NCI-H146 (cell line): ENCODE data around the gene ZBTB43.

Experiments used
- DNase-seq: peaks from one replicate; lab custom pipeline; 2025; lab: John Stamatoyannopoulos, UW

Gene ZBTB43

DNA sequence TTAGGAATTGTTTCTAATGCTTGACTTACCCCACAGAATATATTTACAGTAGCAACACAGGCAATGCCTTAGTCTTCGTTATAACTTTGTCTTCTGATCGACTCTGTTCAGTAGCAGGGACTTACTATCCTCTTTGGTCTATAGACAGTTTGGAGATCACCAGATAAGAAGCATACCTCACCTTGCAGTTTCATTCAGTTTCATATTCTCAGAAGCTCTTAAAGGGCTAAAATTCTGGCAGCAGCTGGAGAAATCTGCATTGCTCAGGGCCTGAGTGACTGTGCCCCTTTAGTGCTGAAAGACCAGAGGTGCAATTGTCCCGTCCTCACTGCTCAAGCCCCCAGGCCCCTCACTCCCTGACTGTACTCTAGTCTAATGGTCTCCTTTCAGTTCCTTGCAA is 26.0 kb downstream of the ZBTB43 start:
- no peak for DNase-seq

DNA sequence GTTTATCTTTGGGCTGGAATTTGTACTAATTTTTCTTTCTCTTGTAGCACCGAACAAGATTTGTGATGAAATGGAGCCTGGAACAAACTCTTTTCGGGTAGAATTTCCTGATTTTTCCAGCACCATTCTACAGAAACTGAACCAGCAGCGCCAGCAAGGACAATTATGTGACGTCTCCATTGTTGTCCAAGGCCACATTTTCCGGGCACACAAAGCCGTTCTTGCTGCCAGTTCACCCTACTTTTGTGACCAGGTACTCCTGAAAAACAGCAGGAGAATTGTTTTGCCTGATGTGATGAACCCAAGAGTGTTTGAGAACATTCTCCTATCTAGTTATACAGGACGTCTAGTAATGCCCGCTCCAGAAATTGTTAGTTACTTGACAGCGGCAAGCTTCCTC is 27.6 kb downstream of the ZBTB43 start:
- DNase-seq = no peak

DNA sequence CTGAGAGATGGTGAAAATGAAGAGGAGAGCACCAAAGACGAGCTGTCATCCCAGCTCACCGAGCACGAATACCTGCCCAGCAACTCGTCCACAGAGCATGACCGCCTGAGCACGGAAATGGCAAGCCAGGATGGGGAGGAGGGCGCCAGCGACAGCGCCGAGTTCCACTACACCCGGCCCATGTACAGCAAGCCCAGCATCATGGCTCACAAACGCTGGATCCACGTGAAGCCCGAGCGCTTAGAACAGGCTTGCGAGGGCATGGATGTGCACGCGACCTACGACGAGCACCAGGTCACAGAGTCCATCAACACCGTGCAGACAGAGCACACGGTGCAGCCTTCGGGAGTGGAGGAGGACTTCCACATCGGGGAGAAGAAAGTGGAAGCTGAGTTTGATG is 28.2 kb downstream of the ZBTB43 start:
- DNase-seq = no peak

DNA sequence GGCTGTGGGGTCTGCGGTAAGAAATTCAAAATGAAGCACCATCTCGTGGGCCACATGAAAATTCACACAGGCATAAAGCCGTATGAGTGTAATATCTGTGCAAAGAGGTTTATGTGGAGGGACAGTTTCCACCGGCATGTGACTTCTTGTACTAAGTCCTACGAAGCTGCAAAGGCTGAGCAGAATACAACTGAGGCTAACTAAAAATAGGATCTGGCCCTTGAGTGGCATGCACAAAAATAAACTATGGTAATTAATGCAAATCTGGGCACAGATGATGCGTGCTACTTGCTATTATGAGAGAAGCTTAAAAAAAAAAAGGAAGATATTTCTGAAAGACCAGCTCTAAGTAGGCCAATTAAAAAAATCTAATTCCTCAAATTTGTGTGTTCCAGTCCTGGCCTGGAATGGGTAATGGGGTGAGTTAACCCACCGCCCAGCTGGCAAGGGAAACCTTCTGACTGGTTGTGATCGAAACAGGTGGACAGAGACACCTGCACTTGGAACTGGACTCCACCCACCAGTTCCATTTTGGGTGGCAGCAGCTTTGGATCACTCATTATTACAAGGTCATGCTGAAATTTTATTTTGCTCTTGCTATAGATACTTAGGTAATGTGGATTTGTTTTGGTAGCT is 29.0 kb downstream of the ZBTB43 start:
- DNase-seq = no peak

DNA sequence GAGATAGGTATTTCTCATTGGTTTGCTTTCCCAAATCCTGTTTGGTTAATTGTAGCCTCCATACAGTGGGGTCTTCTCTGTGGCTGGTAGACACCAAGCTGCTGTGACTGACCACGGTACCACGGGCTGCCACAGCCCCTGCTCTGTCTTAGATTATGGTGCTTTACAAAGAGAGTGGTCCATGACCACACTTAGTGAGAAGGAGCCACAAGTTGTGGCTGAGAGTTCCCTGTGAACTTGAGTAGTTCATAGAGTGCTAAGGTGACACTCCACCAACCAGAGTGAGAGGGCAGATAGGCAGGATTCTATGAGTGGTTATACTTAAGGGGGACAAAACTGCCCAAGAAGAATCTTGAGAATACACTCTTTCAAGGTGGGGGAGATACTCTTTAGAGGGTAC is 29.8 kb downstream of the ZBTB43 start:
- no peak for DNase-seq

DNA sequence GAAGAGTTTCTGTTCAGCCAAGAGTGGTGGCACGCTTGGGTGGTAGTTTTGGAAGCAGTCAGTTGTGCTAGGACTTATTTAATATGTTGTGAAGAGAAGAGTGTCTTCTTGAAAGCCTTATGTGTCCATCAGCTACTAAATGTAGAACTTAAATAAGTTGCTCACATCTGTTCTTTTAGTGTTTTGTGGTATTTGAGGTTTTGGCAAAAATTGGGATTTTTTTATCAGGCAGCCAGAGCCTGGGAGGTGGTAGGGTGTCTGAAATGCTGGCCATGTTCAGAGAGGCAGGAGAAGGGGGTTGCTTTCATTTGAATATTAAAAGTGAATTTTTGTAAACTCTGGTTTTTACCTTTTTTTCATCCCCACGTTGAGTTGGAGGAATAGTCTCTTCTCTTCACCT is 31.4 kb downstream of the ZBTB43 start:
- no peak for DNase-seq

DNA sequence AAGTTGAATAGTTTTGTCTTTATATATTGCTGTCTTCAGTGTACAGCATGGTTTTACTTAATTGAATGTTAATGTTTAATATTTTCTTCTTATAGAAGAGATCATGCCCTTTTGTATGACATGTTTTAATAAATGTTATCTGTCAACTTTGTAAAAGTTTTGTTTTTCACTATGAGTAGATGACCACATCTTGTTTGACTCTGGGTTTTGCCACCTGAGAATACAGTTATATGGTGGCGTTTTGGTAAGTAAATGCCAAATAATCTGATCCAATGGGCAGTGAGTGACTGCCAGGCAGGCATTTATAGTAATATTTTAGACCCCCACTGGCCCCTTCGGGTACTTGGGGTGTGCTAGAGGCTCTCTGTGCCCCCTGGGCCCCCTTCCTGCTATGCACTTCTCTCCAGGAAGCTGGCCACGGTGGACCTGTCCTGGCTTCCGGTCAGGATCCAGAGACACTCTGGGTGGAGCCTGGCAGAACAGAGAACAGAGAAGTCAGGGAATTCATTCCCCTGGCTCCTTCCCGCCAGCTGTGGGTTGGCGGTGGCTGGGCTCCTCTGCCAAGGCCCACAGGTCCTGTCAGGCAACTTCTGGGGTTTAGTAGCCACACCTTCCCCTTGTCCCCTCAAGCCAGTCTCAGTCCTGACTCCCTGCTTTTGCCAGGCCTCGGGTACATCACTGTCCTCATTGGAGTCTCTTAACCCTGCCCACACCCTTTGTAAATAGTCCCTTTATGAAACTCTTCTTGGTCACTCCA is 33.4 kb downstream of the ZBTB43 start:
- DNase-seq = no peak

DNA sequence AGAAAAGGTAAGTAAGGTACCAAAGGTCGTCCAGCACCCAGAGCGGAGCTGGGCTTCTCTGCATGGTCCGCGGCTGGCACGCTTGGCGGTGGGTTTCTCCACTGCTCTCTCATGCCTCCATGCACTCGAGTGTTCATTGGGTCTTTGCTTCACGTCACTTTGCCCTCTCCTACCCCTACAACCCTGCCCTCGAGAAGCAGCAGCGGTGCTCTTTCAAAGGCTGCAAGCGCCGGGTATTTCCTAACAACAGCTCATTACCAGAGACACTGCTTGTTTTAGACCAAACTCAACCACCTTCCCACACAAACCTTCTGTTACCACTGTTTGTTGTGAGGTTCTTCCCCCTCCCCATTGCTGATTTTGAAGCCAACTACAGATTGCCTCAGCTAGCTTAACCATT is 34.1 kb downstream of the ZBTB43 start:
- no peak for DNase-seq

DNA sequence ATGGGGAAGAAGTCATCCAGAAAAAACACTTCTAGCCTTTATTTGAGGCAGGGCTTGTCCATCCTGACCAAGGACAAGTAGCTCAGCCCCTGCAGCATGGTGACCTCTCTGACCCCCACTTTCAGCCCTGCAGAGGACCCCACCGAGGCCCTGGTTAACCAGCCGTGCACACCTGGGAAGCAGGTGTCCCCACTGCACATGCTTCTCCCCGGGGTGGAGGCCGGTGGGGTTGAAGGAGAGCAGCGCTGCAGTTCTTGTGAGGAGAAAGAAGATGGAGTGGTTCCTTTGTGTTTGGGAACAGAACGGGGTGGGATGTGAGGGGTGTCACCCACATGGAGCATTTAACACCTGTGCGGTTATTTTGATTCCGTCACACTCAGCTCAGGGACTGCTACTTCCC is 34.5 kb downstream of the ZBTB43 start:
- no peak for DNase-seq

DNA sequence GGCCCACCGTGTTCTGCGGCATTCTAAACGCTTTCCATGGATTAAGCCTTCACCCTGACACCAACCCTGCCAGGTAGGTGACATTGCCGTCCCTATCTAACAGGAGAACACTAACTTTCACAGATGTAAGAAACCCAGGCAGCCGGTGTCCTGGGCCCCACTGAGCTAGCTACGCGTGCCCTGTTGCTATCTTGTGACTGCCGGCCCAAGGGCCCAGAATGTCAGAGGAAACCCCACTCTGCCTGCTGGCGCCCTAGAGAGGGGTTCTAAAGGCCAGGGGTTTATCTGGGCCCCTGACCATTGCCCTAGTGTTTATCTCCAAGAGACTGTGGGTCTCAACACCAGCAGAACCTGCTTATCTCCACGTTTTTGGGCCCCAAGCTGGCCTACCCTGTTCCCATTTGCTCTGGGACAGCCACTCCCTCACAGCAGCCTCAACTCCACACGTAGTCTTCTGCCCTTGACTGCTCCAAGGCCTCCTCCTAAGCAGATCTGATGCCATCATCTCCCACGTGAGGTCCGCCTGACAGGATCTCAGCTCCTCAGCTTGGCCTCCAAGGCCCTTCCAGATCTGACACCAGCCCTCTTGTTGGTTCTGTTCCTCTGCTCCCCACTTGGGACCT is 37.5 kb downstream of the ZBTB43 start:
- no peak for DNase-seq

DNA sequence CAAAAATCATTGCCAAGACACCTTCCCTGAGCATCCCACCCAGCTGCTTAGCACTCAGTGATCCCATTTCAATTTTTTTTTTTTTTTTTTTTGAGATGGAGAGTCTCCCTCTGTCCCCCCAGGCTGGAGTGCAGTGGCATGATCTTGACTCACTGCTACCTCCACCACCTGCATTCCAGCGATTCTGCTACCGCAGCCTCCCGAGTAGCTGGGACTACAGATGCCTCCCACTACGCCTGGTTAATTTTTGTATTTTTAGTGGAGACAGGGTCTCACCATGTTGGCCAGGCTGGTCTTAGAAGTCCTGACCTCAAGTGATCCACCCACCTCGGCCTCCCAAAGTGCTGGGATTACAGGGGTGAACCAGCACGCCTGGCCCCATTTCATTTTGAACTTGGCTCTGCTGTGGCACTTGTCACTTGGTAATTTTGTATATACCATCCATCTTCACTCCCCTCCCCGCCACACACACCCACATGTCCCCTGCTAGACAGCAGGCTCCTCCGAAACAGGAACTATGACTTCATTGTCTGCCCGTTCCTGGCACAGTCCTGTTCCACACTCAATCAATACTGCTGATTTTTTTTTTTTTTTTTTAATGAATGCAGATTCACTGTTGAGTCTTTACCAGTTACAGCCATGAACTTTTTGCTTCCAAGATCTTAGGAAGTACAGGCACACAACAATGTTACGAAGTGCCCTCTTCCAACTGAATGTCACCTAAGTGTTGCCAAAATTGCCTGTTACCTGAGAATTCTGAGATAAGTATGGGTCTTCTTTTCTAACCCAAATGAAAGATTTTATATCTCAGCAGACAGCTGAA is 38.3 kb downstream of the ZBTB43 start:
- DNase-seq = no peak

DNA sequence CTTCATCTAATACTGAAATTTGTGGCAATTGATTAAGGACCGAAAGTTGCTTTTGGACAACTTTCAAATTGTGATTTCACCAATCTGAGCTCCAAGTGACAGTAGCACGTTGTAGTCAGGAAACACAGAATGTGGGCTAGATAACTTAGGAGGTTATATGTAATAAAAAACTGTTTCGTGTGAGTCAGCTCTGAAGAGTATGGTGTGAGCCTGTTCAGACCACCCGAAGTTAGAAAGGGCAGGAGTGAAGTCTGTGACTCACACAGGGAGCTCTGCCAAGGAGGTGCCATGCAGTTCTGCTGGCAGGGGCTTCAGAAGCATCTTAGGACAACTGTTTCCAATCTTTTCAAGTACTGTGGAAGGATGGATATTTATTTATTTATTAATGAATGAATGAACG is 39.2 kb downstream of the ZBTB43 start:
- DNase-seq = no peak

DNA sequence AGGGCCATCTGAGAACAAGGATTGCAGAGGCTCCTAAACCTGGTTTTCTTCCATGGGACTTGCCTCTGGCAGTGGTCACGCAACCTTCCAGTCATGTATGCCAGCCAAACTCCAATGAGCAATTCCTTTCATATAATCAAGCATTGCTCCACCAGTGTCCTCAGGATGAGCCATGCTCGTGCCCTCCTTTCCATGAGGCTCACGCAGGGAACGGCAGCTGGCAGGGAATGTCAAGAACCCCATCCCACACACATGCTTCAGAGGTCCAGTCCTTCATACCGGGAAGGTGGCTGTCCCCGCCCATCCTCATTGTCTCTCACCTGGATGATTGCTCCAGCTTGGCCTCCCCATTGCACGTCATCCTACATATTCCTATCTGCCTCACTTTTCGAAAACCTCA is 42.2 kb downstream of the ZBTB43 start:
- DNase-seq = no peak

DNA sequence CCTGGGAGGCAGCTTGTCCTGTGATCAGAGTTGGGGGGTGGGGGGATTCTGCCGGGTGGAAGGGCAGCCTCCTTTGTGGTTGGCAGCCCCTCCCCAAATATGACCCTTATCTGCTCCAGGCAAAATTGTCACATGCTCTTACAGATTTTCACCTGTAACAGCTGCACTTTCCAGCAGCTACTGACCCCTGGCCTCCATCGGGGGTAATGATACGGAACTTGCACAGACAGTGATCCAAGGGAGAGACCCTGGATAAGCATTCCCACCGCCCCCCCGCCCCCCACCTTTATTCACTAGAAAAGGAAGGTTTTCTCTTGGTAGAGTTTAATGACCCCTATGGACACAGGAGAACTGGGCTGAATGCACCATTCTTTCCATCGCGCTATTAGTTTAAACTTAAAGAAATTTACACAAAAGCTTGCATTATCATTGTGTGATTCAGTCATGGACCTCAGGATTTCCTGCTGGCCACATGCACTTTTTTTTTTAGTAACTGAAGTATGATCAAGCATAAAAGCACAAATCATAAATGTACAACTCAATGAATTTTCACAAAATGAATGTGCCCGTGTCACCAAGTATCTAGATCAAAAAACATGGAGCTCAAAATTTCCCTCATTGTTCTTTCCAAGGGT is 44.9 kb downstream of the ZBTB43 start:
- DNase-seq = no peak

DNA sequence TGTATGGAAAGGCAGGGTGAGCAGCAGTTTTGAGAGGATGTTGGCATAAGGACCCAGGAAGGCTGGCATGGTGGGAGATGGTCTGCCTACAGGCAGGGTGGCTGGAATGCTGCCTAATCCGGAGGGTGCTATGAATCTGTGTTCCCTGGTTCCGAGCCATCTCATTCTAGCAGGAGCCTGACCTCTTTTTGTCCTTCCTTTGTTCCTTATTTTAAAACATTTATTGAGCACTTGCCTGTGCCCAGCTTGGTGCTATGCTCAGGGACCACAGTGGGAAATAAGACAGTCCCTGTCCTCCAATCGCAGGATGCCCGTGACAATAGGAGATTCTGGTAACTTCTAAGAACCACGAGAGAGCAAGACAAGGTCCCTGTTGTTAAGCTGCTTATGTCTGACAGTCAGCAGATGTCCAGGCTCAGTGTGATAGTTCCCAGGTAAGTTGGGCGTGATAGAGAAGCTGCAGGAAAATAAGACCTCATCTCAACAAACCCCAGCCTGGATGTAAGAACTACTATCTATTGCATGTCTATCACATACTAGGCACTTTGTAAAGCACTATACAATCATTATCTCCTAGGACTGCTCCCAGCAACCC is 46.5 kb downstream of the ZBTB43 start:
- no peak for DNase-seq

DNA sequence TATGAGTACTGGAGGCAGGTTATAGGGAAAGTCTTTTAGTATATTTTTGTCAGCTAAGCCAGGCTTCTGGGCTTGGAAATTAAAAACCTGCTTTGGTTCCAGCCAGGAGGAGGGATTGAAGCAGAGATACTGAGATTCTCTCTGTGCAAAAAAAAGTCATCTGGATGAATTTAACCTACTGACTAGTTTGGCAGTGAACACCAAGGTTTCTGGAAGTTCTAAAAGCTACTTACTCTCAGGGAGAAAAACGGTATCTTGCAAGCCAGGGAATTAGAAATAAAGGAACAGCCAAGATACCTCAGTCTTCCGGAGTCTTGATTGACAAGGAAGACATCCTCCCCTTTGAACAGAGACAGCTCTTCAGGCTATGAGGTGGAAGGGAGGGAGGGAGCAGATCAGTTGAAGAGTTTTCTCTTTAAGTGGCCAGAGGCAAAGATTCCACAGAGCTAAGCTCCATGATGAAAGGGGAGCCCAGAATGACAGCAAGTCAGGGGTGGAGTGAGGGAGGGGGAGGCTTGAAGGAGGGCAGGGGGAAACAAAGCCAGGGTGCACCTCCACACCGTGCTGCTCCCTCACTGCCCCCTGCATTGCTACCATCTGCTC is 47.3 kb downstream of the ZBTB43 start:
- DNase-seq = no peak

DNA sequence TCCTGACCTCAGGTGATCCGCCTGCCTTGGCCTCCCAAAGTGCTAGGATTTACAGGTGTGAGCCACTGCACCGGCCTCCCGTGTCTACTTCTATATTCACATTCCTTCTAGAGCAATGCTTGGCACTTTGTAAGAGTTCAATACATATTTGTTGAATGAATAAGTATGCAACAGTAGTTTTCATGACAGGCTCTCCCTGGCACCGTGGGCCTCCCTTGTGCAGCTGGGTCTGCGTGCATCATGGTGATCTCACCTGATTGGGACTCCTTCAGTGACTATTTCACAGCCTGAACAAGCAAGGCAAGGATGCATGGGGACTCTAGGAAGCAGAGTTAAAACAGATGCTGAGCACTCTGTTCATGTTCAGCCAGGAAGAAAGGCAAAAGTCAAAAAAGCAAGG is 48.8 kb downstream of the ZBTB43 start:
- no peak for DNase-seq

DNA sequence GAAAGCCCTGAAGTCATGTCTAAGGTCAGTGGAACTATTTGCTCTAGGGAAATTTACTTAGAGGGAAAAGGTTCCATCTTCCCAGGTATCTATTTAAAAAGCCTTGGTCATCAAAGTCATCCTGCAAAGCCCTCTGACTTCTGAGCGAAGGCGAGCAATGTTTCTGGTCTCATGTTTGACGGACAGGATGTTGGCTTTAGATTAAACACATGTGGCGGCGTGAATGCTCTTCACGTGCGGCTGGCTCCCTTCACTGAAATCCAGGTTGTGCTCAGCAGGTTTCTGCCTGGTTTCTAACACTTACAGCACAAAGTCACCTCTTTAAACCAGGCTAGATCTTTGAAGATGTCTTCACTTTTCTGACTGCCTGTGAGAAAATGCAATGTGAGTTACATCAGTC is 49.9 kb downstream of the ZBTB43 start:
- DNase-seq = no peak

DNA sequence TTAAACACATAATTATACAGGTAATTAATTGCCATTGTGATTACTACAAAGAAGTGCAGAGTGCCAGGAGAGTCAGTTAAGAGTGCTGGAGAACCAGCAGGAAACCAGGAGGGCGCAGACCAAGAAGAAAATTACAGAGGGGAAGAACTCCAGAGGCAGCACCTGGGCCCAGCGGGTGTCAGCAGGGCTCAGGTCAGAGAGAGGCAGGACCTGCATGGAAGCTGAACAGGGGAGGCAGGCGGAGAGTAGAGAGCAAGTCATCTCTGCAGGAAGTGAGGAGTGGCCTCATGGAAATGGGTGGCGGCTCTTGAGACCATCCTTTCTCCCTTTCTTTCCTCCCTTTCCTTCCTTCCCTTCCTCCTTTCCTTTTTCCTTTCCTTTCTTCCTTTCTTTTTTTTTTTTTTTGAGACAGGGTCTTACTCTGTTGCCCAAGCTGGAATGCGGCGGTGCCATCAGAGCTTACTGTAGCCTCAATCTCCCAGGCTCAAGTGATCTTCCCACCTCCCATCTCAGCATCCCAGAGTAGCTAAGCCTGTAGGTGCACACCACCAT is 51.6 kb downstream of the ZBTB43 start:
- DNase-seq = peak; percentile 50

DNA sequence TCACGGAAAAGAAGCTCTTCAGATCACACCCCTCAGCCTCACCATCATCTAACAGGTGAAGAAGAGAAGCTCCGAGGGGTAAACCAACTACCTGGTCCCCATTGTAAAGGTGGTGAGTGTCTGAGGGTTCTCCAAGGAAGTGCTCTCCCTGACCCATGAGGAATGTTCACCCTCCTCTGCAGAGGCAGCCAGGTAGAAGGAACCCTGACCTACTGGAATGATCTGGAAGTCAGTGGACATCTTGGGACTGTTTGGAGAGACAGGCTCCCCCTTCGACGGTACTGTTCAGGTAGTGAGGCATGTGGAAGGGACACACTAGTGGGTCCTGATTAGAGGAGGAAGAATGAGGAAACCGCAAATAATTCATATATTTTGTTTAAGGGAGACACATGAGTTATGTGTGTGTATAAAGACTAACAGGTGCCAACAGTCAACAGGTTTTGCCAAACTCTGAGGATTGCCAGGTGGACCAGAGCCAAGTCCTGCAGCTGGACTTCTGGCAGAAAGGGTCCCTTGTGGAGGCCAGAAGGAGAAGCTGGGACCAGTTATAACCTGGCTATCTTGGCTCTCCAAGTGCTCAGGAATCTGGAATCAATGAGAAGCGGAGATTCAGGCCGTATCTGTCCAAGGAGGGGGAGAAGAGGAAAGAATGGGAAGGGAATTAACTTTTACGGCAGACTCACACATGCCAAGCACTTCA is 52.6 kb downstream of the ZBTB43 start:
- DNase-seq = no peak
